GM04504 (cell line): ENCODE measurements around the gene SYCP2L.

Experiments
- DNase-seq: peaks from one replicate; pipeline ENCODE4 v3.0.0-alpha.2; 2012; ENCODE audit warnings: low read depth

Gene SYCP2L

GRCh38 chr6:11008821-11009220 is 122.0 kb downstream of the SYCP2L start:
- DNase-seq: peak; percentile 9

GRCh38 chr6:11009353-11009752 is 122.5 kb downstream of the SYCP2L start:
- DNase-seq: peak; percentile 2

GRCh38 chr6:11011787-11012234 is 125.0 kb downstream of the SYCP2L start:
- DNase-seq: no peak

GRCh38 chr6:11012295-11012754 is 125.5 kb downstream of the SYCP2L start:
- DNase-seq: no peak

GRCh38 chr6:11012976-11013720 is 126.3 kb downstream of the SYCP2L start:
- DNase-seq: no peak

GRCh38 chr6:11013721-11014070 is 126.8 kb downstream of the SYCP2L start:
- DNase-seq: no peak

GRCh38 chr6:11015102-11015501 is 128.2 kb downstream of the SYCP2L start:
- no peak for DNase-seq

- no peak for DNase-seq
These were observed 129.6 kb downstream of the SYCP2L start for GRCh38 chr6:11016452-11016851.

- DNase-seq: no peak
These were observed 130.2 kb downstream of the SYCP2L start for GRCh38 chr6:11017090-11017489.

GRCh38 chr6:11018225-11018624 is 131.4 kb downstream of the SYCP2L start:
- no peak for DNase-seq

GRCh38 chr6:11021003-11021402 is 134.2 kb downstream of the SYCP2L start:
- DNase-seq: no peak

GRCh38 chr6:11021714-11022113 is 134.9 kb downstream of the SYCP2L start:
- no peak for DNase-seq

GRCh38 chr6:11023032-11023431 is 136.2 kb downstream of the SYCP2L start:
- DNase-seq: no peak
